ENCODE results near the gene BPIFA3. TPM values are rescaled to one million over a fixed set of nuclear protein-coding genes. Genes with fewer than 3 reads are reported as not detected.

BPIFA3 gene
- total RNA-seq, 1 experiment from 2014 or later = not detected

DNA sequence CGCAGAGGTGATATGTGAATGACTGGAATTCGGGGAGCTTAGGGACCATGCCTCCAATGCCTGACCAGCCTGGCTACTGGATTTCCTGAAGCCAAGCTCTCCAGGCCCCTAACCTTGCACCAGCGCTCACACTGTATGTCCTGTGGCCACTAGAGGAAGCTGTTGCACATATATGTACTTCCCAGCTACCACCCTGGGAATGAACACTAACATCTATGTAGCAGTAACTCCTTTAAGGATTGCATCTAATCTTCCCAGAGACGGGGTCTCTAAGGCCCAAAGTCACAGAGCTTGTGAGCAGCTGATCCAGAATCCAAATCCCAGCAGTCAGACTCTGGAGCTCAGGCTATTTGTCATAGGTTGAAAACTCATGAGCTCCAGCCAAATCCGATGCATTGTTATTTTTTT is 45.5 kb downstream of the BPIFA3 start:
- DNase-seq (ENCODE audit: low read depth) = peak; percentile 64

DNA sequence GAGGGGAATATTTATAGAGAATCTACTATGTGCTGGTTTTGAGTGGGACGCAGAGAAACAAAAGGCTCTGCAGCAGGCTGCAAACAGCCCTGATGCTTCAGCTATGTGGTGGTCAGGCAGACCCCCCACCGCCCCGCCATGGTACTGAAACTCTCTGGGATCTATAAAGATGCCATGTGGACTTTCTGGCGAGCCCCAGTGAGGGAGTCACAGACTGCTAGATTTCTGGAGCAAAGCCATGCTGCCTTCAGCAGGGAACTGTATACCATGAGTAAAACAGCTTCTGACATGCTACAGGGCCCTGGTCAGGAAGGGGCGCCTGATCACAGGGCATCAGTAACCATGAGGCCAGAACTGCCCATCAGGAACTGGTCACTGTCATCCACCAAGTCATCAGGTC is 46.6 kb downstream of the BPIFA3 start:
- no peak for DNase-seq (ENCODE audit: low read depth)

DNA sequence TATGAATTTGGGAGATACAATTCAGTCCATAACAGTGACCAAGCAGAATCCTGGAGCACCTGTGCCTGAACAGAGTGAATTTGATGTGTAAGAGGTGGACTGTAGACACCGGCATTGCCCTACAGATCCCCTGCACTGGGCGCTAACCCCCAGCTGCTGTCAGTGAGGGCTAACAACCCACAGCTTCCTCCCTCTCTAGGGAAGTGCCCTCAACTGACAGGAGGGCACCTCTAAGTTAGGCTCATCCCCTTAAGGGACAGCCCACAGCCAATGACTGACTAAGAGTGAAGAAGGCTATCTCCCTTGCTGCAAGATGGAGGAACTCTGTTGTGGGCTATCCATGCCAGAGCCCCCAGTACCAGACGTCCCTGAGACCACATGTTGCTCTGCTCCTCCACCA is 50.5 kb downstream of the BPIFA3 start:
- no peak for DNase-seq (ENCODE audit: low read depth)

DNA sequence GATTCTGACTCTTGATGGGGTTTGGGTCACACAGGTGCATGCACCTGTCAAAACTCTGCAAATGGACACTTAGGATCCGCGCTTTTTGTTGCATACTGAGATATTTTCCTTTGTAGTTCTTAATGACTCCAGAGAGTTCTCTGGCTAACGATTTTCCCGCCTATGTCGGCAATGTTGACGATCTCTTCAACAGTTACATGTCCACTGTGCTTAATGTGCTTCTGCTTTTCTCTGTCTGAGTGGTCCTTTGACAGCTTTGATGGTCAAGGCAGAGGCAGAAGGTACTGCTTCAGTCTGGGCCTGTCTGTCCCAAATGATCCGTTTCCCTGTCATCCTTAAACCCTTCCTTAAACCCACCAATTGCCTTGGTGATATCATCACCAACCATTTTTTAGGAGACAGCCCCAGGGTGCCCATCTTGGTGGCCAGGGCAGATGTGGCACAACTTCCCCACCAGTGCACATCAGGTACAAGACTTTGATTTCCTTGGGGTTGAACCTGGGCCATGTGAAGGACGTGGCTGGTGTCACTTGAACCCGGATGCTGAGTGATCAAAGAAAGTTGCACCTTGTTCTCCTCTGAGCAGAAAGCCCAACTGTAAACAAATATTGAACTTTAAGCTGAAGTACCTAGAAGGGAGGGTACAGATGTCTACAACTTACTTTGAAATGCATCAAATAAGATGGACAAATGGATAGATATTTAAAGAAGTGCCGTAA is 55.2 kb downstream of the BPIFA3 start:
- no peak for DNase-seq (ENCODE audit: low read depth)

DNA sequence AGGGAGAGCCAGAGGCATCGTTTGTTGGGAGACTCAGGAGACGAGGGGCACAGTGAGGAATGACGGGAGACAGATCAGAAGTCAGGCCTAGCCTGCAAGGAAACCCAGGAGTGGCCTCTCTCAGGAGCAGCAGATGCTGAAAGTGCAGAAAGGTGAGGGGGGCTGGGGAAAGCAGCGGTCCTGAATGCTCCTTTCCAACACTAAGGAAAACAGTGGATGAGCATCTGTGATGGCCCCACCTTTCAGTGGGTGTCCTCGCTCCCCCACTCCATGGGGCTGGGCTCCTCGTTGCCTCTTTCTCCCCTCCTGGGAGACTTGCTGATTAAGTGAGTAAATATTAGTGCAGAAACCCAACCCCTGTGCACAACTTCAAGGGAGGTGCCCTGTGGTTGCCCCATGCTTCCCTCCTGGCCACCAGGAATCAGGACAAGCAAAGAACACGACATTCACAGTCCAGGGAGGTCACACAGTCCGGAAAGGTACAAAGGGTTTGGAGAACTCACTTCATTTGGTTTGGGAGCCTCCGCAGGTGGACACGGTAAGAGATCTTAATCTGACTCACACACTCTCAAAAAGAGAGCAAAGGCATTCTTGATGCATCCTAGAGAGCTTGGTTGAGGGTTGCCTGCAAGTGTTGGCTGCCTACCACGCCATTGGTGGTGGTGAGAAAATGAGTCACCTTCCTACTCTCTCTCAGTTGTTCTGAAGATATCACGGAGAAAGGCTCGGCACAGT is 56.1 kb downstream of the BPIFA3 start:
- peak; percentile 16 for DNase-seq (ENCODE audit: low read depth)

DNA sequence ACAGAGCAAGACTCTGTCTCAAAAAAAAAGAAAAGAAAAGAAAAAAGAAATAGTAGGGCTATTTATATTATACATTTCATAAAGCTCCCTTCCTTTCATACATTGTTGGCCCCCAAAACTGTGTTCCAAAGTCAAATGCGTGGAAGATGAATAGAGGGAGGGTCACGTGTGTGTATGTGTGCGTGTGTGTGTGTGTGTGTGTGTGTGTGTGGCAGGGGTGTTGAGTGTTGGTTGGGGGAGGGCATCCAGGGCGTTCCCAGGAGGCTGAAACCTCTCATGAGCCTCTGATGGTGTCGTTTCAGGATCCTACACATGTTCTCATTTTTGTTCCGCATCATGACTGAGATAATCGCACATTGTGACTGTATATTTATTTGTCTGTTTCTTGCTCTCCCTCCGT is 58.1 kb downstream of the BPIFA3 start:
- DNase-seq (ENCODE audit: low read depth) = no peak

DNA sequence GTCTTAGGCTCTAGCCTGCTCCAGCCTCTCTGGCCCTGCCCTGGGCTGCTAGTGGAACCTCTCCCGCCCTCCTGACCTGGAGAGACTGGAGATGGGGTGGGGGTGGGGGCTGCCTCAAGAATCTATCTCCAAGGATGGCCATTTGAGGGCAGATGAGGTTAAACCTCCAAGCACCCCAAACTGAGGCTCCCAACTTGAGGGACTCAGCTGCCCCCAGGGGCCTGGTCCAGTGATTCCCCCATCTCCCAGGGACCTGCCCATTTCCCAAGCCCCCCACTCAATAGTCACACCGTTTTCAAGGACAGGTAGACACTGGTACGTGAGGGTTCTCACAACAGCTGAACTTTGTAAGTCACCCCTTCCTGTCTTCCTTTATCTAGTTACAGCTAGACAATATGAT is 58.7 kb downstream of the BPIFA3 start:
- DNase-seq (ENCODE audit: low read depth) = no peak

DNA sequence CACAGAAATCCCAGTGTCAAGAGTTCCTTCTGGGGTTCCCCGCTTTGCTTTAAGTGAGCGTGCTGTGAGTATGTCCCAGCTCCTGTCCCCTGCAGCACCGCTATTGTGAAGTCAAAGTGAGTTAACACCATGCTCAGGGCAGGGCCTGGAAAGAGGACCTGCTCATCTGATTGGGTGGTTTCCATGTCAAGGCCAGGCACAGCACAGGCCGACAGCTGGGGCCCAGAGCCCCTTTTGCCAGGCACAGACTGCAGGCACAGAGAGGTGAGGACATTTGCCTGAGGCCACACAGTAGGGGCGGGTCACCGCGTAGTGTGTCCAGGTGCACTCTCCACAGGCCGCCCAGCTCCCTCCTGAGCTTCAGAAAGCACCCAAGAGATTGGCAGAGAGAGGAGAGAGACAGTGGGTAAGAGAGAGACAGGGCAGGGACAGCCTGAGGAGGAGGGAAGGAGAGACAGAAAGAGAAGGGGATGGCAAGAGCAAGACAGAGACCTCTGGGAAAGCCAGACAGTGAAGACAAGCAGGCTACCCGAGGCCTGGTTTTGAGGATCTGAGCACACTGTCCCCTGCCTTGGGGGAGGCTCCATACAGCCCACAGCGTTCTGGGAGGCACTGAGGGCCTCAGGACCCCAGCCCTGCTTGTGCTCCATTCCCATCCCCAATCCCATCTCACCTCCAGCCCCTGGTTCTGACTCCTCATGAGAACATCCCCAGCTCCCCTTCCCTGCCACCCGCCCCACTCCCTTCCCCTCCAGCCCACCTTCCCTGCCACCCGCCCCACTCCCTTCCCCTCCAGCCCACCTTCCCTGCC is 59.4 kb downstream of the BPIFA3 start:
- no peak for DNase-seq (ENCODE audit: low read depth)

Other genes with a start within 250 kb of the BPIFA3 start
- not detected in 2 replicates for gene SUN5, start 212.9 kb upstream of the BPIFA3 start, total RNA-seq (2014; rRNA removed; shearing (Covaris generic))
- not detected in 2 replicates for gene BPIFB2, start 209.6 kb upstream of the BPIFA3 start, total RNA-seq (2014; rRNA removed; shearing (Covaris generic))
- not detected in 2 replicates for gene BPIFB6, start 185.7 kb upstream of the BPIFA3 start, total RNA-seq (2014; rRNA removed; shearing (Covaris generic))
- not detected in 2 replicates for gene BPIFB3, start 163.4 kb upstream of the BPIFA3 start, total RNA-seq (2014; rRNA removed; shearing (Covaris generic))
- not detected in 2 replicates for gene BPIFB4, start 137.7 kb upstream of the BPIFA3 start, total RNA-seq (2014; rRNA removed; shearing (Covaris generic))
- not detected in 2 replicates for gene BPIFA2, start 49.2 kb upstream of the BPIFA3 start, total RNA-seq (2014; rRNA removed; shearing (Covaris generic))
- gene BPIFA1, start 18.6 kb downstream of the BPIFA3 start, total RNA-seq (2014; rRNA removed; shearing (Covaris generic)) = not detected in 2 replicates
- gene BPIFB1, start 65.9 kb downstream of the BPIFA3 start, total RNA-seq (2014; rRNA removed; shearing (Covaris generic)) = not detected in 2 replicates
- 20.5 and 28.5 TPM in 2 replicates for gene CDK5RAP1, start 184.2 kb downstream of the BPIFA3 start, total RNA-seq (2014; rRNA removed; shearing (Covaris generic))
- gene SNTA1, start 226.4 kb downstream of the BPIFA3 start, total RNA-seq (2014; rRNA removed; shearing (Covaris generic)) = 25.8 and 32.4 TPM in 2 replicates

Data from M059J (cell line).